Upper lobe of right lung (tissue), 1 donor: ENCODE results near the gene AMIGO1. TPM values are rescaled to one million over a fixed set of nuclear protein-coding genes. Genes with fewer than 3 reads are reported as not detected.
A peak's percentile ranks its signal among the peaks of the same experiment; 100 is the strongest.

Experiments
- ATAC-seq: fragments of 200-7000 bp; cut with Tn5 transposase; one replicate; pipeline ENCODE4 v1.9.1; 2020; ENCODE audit warnings: mild to moderate bottlenecking, moderate library complexity
- DNase-seq: peaks from one replicate; pipeline ENCODE4 v3.0.0-alpha.2; 2020
- H3K27ac ChIP-seq: fragments of 200-600 bp; one replicate; pipeline ENCODE4 v1.8.0; 2022
- H3K27me3 ChIP-seq: fragments of 200-600 bp; one replicate; pipeline ENCODE4 v1.8.0; 2022; ENCODE audit warnings: mild to moderate bottlenecking
- H3K36me3 ChIP-seq: fragments of 200-600 bp; one replicate; pipeline ENCODE4 v1.8.0; 2022
- H3K4me1 ChIP-seq: fragments of 200-600 bp; one replicate; pipeline ENCODE4 v1.8.0; 2022
- H3K4me3 ChIP-seq: fragments of 200-600 bp; one replicate; pipeline ENCODE4 v1.8.0; 2022; ENCODE audit warnings: mild to moderate bottlenecking
- H3K9me3 ChIP-seq: fragments of 200-600 bp; one replicate; pipeline ENCODE4 v1.8.0; 2022
- CTCF ChIP-seq: fragments of 200-600 bp; IDR thresholded peaks from one replicate; pipeline ENCODE4 v1.8.0; 2022; ENCODE audit warnings: antibody characterized with exemption
- intact Hi-C: fragments of 100-400 bp; cut with DNase I; formaldehyde crosslinking; loops from one replicate; pipeline ENCODE4 v1.11.0; 2022
- long read RNA-seq: library from polyadenylated mRNA; unstranded; transcript quantifications from one replicate; pipeline ENCODE4 v2.0.0, GENCODE V29; 2021
- total RNA-seq: library from RNA; stranded (reverse); fragmentation: NEBNext Ultra II Directional; extraction: Animal tissue kit (Norgen Biotek cat#: 25700); gene quantifications from one replicate; pipeline ENCODE4 v1.2.1, GENCODE V29; 2021
- donor health status: DM: no; HTN: yes; CAD: no; lungs with severe emphysema.

Gene AMIGO1
- 13.3 TPM for total RNA-seq
- long read RNA-seq, full-length matches to known transcripts, result 26 of 38 reads
- long read RNA-seq, partial matches to known transcripts, result 0 of 38 reads
- long read RNA-seq, other reads (novel, unspliced or antisense), result 12 of 38 reads

- peak; percentile 88 for DNase-seq
- peaks cover 8% of the 10 kb centered on the region for H3K4me1 ChIP-seq
- peak within 1 kb of the TSS; percentile 68 for H3K4me3 ChIP-seq
- TF ChIP-seq CTCF, result no peak
- H3K27me3 ChIP-seq, result no peaks in the 10 kb centered on the region
- no peak within 1 kb of the TSS for H3K27ac ChIP-seq
- H3K9me3 ChIP-seq, result no peaks in the 10 kb centered on the region
- ATAC-seq, result peak; percentile 91
- no peaks in the 10 kb centered on the region for H3K36me3 ChIP-seq
- intact Hi-C loops, result no loop called here
These were observed at the start of gene AMIGO1 for GRCh38 chr1:109509176-109510134. Gene AMIGO1 (minus strand): TSS chr1:109509727. CDS start chr1:109508912, 815 bp downstream.

- no peak for DNase-seq
- no peak for ATAC-seq
- no peak for TF ChIP-seq CTCF
- H3K9me3 ChIP-seq, result no peaks in the 10 kb centered on the region
- no peaks in the 10 kb centered on the region for H3K27me3 ChIP-seq
- no peaks in the 10 kb centered on the region for H3K36me3 ChIP-seq
- no peak overlapping the region for H3K4me3 ChIP-seq
- H3K27ac ChIP-seq, result no peak overlapping the region
- H3K4me1 ChIP-seq, result peaks cover 26% of the 10 kb centered on the region
- intact Hi-C loops, result no loop called here
These were observed 48.0 kb upstream of the AMIGO1 start for GRCh38 chr1:109557520-109557919.

GRCh38 chr1:109556563-109556962 lies 47.0 kb upstream of the AMIGO1 start:
- Histone ChIP-seq H3K27ac (no peak overlapping the region), H3K4me3 (no peak overlapping the region), H3K4me1 (peaks cover 24% of the 10 kb centered on the region), H3K27me3 (no peaks in the 10 kb centered on the region), H3K36me3 (no peaks in the 10 kb centered on the region), H3K9me3 (no peaks in the 10 kb centered on the region)
- intact Hi-C loops, result no loop called here
- DNase-seq (no peak), ATAC-seq (no peak)
- no peak for TF ChIP-seq CTCF

GRCh38 chr1:109548321-109549267 lies 39.1 kb upstream of the AMIGO1 start, which contains the start of gene GNAI3:
Gene GNAI3 (plus strand): TSS chr1:109548615. CDS start chr1:109548721, 106 bp downstream.
- no peaks in the 10 kb centered on the region for H3K9me3 ChIP-seq
- ATAC-seq (peak; percentile 98), DNase-seq (peak; percentile 98)
- H3K36me3 ChIP-seq, result no peaks in the 10 kb centered on the region
- H3K4me1 ChIP-seq, result peaks cover 45% of the 10 kb centered on the region
- no peaks in the 10 kb centered on the region for H3K27me3 ChIP-seq
- no peak for TF ChIP-seq CTCF
- peak within 1 kb of the TSS; percentile 93 for H3K4me3 ChIP-seq
- H3K27ac ChIP-seq, result peak within 1 kb of the TSS; percentile 96
- intact Hi-C loops, result loop anchor here (5.0 to 10.0 kb wide), 2 partner anchors 84 to 226 kb away; no protein-coding TSS in a partner anchor
